Measurements from ENCODE around the gene ALDH1A1. TPM values are rescaled to one million over a fixed set of nuclear protein-coding genes. Genes with fewer than 3 reads are reported as not detected.

ALDH1A1 gene
- total RNA-seq, 1 experiment from 2014 or later, result 17.7 TPM

- BruUV-seq (replicated peaks), result no TSS peak
- intact Hi-C loops (cut with micrococcal nuclease; ENCODE audit: unreplicated experiment), result no loop called here
- peaks cover 37% of the 10 kb centered on the region for H3K4me1 Mint-ChIP-seq (ENCODE audit: low read depth, unreplicated experiment)
- H3K4me3 Mint-ChIP-seq (ENCODE audit: low read depth, unreplicated experiment), result no peak overlapping the region
- DNase-seq, result peak; percentile 3
- CTCF ChIA-PET, result no interaction called here
- no peaks in the 10 kb centered on the region for H3K27me3 Mint-ChIP-seq (ENCODE audit: unreplicated experiment)
- no peak overlapping the region for H3K27ac Mint-ChIP-seq (ENCODE audit: unreplicated experiment)
- H3K36me3 Mint-ChIP-seq (ENCODE audit: insufficient read depth, unreplicated experiment), result no peaks in the 10 kb centered on the region
- H3K9me3 Mint-ChIP-seq (ENCODE audit: low read depth, unreplicated experiment), result no peaks in the 10 kb centered on the region
- TF ChIP-seq CTCF (IDR thresholded peaks at IDR 0.05; ENCODE audit: unreplicated experiment), result no peak
These were observed 25.9 kb upstream of the ALDH1A1 start for GRCh38 chr9:72978744-72979143.

- no peaks in the 10 kb centered on the region for H3K27me3 Mint-ChIP-seq (ENCODE audit: unreplicated experiment)
- BruUV-seq (replicated peaks), result no TSS peak
- H3K4me1 Mint-ChIP-seq (ENCODE audit: low read depth, unreplicated experiment), result peaks cover 26% of the 10 kb centered on the region
- no peaks in the 10 kb centered on the region for H3K9me3 Mint-ChIP-seq (ENCODE audit: low read depth, unreplicated experiment)
- no peak overlapping the region for H3K4me3 Mint-ChIP-seq (ENCODE audit: low read depth, unreplicated experiment)
- no peak for TF ChIP-seq CTCF (IDR thresholded peaks at IDR 0.05; ENCODE audit: unreplicated experiment)
- no peak overlapping the region for H3K27ac Mint-ChIP-seq (ENCODE audit: unreplicated experiment)
- DNase-seq, result no peak
- intact Hi-C loops (cut with micrococcal nuclease; ENCODE audit: unreplicated experiment), result no loop called here
- H3K36me3 Mint-ChIP-seq (ENCODE audit: insufficient read depth, unreplicated experiment), result no peaks in the 10 kb centered on the region
- CTCF ChIA-PET, result interaction anchor here (0.6 kb wide), 1 partner anchor 1187 kb away, joined by 4 read pairs; no protein-coding TSS in a partner anchor
These were observed 24.8 kb upstream of the ALDH1A1 start for GRCh38 chr9:72977670-72978069.

GRCh38 chr9:72974501-72974900, 21.6 kb upstream of the ALDH1A1 start:
- no peak for DNase-seq
- no peaks in the 10 kb centered on the region for H3K9me3 Mint-ChIP-seq (ENCODE audit: low read depth, unreplicated experiment)
- intact Hi-C loops (cut with micrococcal nuclease; ENCODE audit: unreplicated experiment), result no loop called here
- no peak overlapping the region for H3K27ac Mint-ChIP-seq (ENCODE audit: unreplicated experiment)
- TF ChIP-seq CTCF (IDR thresholded peaks at IDR 0.05; ENCODE audit: unreplicated experiment), result no peak
- H3K27me3 Mint-ChIP-seq (ENCODE audit: unreplicated experiment), result no peaks in the 10 kb centered on the region
- CTCF ChIA-PET, result no interaction called here
- BruUV-seq (replicated peaks), result no TSS peak
- H3K36me3 Mint-ChIP-seq (ENCODE audit: insufficient read depth, unreplicated experiment), result no peaks in the 10 kb centered on the region
- H3K4me3 Mint-ChIP-seq (ENCODE audit: low read depth, unreplicated experiment), result no peak overlapping the region
- peaks cover 9% of the 10 kb centered on the region for H3K4me1 Mint-ChIP-seq (ENCODE audit: low read depth, unreplicated experiment)

- intact Hi-C loops (cut with micrococcal nuclease; ENCODE audit: unreplicated experiment), result no loop called here
- Mint-ChIP-seq H3K9me3 (ENCODE audit: low read depth, unreplicated experiment) (no peaks in the 10 kb centered on the region), H3K36me3 (ENCODE audit: insufficient read depth, unreplicated experiment) (no peaks in the 10 kb centered on the region), H3K27ac (ENCODE audit: unreplicated experiment) (no peak overlapping the region), H3K27me3 (ENCODE audit: unreplicated experiment) (no peaks in the 10 kb centered on the region), H3K4me3 (ENCODE audit: low read depth, unreplicated experiment) (no peak overlapping the region), H3K4me1 (ENCODE audit: low read depth, unreplicated experiment) (no peaks in the 10 kb centered on the region)
- no peak for TF ChIP-seq CTCF (IDR thresholded peaks at IDR 0.05; ENCODE audit: unreplicated experiment)
- no peak for DNase-seq
- no TSS peak for BruUV-seq (replicated peaks)
- CTCF ChIA-PET, result no interaction called here
These were observed 19.8 kb upstream of the ALDH1A1 start for GRCh38 chr9:72972636-72973035.
